ENCODE measurements around the gene HMG20B.

HMG20B gene

DNA sequence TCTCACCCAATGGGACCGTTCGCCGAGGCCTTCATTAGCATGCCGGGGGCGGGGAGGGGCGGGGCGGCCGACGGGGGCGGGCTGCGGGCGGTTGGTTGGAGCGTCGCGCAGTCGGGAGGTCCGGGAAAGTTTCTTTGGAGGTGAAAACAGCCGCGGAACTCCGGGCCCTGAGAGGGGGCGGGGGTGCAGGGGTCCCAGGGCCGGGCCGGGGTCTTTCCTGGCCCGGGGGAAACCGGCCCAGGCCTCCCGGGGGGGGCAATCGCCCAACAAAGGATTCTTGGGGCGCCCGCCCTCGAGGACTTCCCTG is at the start of gene HMG20B:
TSS of gene HMG20B (plus strand) at position 90 of the 307 bp plus-strand sequence. CDS start 366 bp downstream, outside the sequence.
- TF ChIP-seq, protein P1, sequence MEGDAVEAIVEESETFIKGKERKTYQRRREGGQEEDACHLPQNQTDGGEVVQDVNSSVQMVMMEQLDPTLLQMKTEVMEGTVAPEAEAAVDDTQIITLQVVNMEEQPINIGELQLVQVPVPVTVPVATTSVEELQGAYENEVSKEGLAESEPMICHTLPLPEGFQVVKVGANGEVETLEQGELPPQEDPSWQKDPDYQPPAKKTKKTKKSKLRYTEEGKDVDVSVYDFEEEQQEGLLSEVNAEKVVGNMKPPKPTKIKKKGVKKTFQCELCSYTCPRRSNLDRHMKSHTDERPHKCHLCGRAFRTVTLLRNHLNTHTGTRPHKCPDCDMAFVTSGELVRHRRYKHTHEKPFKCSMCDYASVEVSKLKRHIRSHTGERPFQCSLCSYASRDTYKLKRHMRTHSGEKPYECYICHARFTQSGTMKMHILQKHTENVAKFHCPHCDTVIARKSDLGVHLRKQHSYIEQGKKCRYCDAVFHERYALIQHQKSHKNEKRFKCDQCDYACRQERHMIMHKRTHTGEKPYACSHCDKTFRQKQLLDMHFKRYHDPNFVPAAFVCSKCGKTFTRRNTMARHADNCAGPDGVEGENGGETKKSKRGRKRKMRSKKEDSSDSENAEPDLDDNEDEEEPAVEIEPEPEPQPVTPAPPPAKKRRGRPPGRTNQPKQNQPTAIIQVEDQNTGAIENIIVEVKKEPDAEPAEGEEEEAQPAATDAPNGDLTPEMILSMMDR (conservative IDR thresholded peaks at IDR 0.05; ENCODE audit: control insufficient read depth, insufficient read depth, low read depth, low read length) = no peak
- no peak for DNase-seq (ENCODE audit: low read depth)
- H3K4me3 ChIP-seq (ENCODE audit: control insufficient read depth, low read depth, low read length) = peak within 1 kb of the TSS; percentile 85

DNA sequence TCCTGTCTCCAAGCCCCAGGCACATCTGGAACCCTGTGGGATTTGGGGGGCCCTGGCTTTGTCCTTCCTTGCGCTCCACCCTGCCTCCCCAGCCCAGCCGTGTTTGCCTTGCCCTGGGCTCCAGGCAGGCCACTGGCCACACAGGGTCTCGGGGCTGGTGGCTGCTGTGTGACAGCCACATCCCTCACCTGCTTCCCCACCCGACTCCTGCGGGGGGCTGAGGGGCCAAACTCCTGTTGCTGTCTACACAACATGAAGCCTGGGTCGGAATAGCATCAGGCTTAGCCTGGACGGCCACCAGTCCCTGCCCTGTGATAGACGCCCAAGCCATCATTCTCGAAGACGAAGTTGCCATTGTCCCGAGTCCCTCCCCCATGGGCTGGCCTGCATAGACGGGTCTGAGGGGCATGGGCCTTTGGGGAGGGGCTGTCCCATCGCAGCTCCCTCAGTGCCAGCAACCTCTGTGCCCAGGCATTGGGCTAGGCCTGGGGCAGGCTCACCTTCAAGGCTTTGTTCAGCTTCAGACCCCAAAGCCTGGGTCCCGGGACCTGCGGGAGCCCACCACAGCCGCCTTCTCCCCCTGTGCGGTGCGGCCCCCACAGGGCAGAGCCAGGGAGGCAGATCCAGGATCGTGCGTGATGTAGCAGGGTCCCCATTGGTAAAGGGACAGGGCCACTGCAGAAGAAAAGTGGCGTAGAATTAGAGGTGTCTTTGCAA is 49.2 kb upstream of the HMG20B start:
- no peak for DNase-seq (ENCODE audit: low read depth)
- H3K4me3 ChIP-seq (ENCODE audit: control insufficient read depth, low read depth, low read length) = no peak overlapping the region
- TF ChIP-seq, protein P1 (conservative IDR thresholded peaks at IDR 0.05; ENCODE audit: control insufficient read depth, insufficient read depth, low read depth, low read length) = no peak

DNA sequence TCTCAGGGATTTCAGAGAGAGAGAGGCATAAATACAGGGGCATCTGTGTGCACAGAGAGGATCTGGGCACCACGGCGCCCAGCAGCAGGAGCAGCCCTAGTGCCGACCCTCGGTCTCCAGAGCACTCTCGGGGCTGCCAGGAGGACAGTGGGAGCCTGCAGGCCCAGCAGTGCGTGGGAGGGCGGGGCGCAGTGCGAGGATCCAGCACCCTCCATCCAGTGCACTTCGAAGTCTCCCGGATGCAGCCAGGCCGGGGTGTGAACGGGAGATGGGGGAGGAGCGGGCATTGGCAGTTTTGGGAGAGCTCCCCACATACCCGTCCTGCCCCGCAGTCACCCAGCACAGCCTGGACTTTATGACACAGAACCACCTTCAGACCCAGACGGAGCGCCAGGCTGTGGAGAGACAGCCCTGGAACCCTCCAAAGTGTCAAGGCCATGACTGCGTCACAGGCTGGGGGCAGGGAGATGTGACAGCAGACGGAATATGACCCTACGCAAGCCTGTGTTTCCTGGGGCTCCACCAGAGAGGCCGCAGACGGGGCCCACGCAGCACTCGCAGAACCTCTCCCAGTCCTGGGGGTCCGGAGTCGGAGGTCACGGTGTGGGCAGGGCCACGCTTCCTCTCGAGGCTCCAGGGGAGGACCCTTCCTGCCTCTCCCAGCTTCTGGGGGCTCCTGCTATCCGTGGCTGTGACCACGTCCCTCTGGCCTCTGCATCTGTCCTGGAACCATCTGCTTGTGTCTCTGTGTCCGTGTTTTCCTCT is 48.5 kb upstream of the HMG20B start:
- H3K4me3 ChIP-seq (ENCODE audit: control insufficient read depth, low read depth, low read length) = no peak overlapping the region
- TF ChIP-seq, protein P1 (conservative IDR thresholded peaks at IDR 0.05; ENCODE audit: control insufficient read depth, insufficient read depth, low read depth, low read length) = no peak
- no peak for DNase-seq (ENCODE audit: low read depth)

DNA sequence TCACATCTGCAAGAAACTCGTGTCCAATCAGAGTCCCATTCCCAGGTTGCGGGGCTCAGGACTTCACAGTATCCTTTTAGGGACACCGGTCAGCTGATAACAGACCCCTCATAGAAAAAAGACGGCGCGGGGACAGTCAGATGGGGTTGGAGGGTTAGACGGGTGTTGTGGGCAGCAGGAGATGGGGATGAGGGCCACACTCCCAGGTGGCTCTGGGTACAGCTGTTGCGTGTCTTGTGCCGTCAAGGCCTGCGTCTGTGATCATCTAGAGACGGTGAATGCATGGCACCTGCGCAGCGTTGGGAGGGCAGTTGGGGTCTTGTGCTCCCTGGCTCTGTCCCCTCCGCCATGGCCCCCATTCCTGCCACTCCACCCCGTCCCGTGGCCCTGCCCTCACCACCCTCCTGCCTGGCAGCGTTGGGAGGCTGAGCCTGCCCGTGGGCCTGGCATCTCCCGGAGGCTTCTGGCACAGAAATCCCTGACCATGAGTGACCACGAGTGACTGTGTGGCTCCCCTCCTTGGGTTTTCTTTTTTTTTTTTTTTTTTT is 47.8 kb upstream of the HMG20B start:
- DNase-seq (ENCODE audit: low read depth) = no peak
- H3K4me3 ChIP-seq (ENCODE audit: control insufficient read depth, low read depth, low read length) = no peak overlapping the region
- TF ChIP-seq, protein P1 (conservative IDR thresholded peaks at IDR 0.05; ENCODE audit: control insufficient read depth, insufficient read depth, low read depth, low read length) = no peak

DNA sequence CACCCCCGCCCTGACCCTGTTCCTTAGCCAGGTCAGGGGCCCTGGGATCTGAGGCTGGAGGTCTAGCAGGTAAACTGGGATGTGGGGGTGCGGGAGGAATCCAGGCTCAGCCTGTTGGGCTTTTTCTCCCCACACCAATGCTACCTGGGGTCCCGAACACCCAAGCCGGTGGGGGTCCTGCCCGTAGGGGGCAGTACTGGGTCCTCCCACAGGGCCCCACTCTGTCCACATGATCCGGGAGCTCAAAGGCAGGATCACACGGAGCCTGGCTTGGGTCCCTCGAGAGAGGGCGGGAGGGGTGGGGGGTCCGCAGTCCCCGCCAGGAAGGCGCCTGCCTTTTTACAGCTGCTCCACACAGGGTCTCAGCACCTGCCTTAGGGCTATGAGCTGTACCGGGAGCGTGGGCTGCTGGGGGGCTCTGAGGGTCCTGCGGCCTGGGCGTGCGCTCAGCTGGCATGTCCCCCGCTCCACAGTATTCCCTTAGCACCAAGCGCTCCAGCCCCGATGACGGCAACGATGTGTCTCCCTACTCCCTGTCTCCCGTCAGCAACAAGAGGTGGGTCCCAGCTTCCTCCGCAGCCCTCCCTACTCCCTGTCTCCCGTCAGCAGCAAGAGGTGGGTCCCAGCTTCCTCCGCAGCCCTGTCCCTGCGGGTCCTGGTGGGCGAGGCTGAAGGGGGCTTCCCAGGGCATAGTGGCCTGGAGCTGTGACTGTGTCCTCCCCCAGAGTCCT is 46.1 kb upstream of the HMG20B start:
- DNase-seq (ENCODE audit: low read depth) = no peak
- no peak overlapping the region for H3K4me3 ChIP-seq (ENCODE audit: control insufficient read depth, low read depth, low read length)
- TF ChIP-seq, protein P1 (conservative IDR thresholded peaks at IDR 0.05; ENCODE audit: control insufficient read depth, insufficient read depth, low read depth, low read length) = no peak

DNA sequence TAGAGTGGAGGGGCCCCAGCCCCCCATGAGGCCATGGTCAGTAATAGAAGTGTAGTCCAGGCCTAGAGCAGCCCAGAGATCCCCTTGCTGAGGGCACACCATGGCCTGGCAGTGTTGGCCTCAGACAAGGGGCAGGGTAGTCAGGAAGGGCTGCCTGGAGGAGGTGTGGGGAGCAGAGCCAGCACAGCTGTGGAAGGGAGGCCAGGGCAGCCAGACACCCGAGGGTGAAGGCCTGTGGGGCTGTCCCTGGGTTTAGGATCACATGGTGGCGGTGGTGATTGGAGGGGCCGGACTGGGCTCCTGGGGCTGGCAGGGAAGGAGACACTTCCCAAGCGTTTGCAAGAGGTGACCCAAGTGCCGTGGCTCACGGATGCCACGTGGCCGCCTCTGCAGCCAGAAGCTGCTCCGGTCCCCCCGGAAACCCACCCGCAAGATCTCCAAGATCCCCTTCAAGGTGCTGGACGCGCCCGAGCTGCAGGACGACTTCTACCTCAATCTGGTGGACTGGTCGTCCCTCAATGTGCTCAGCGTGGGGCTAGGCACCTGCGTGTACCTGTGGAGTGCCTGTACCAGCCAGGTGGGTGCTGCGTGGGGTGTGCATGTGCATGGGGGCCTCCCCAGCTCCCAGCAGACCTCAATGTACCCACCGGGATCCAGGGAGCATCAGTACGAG is 45.4 kb upstream of the HMG20B start:
- no peak for DNase-seq (ENCODE audit: low read depth)
- TF ChIP-seq, protein P1 (conservative IDR thresholded peaks at IDR 0.05; ENCODE audit: control insufficient read depth, insufficient read depth, low read depth, low read length) = no peak
- H3K4me3 ChIP-seq (ENCODE audit: control insufficient read depth, low read depth, low read length) = no peak overlapping the region

All from fibroblast of mammary gland (primary cell).